ENCODE measurements around the gene PADI6.
"Not testable (repeated sequence)": the region's sequence is repeated elsewhere in the genome, so short reads cannot be mapped to it uniquely, and the experiment has no call there.

The PADI6 gene

DNA sequence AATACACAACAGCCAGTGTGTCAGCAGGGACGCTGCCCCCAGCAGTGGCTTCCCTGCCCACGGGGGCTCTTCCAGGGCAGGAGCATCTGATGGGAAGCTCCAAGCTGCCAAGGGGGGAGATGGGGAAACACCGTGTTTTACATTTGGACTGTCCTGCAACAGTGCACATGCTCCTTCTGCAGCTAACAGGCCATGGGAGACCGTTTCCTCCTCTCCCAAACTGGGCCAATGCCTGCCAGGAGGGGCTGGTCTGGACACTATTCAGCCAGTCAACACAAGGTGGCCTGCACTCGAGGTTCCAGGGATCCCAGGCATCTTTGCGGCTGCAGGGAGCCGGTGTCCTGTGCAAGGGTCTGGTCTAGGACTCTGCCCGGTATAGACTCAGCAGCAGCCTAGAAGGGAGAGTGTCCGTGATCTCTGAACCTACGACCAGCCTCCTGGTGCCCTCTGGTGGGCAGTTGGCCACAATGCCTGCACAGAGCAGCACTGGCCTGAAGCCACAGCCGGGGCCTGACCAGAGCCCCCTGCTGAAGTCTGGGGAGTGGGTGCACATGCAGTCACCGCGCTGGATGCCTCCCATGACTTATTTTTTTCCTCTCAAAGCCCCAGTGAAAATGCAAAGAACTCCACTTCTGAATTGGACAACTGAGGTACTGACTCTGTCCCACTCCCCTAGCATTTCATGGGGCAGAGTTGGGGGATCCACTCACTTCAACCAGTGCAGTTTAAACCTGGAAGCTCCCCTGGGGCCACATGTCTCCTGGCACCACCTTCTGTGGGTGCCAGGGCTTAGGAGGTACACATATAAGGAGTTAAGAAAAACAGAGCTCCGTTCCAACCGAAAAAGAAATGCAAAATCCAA is 34.1 kb downstream of the PADI6 start:
- no peak for DNase-seq

DNA sequence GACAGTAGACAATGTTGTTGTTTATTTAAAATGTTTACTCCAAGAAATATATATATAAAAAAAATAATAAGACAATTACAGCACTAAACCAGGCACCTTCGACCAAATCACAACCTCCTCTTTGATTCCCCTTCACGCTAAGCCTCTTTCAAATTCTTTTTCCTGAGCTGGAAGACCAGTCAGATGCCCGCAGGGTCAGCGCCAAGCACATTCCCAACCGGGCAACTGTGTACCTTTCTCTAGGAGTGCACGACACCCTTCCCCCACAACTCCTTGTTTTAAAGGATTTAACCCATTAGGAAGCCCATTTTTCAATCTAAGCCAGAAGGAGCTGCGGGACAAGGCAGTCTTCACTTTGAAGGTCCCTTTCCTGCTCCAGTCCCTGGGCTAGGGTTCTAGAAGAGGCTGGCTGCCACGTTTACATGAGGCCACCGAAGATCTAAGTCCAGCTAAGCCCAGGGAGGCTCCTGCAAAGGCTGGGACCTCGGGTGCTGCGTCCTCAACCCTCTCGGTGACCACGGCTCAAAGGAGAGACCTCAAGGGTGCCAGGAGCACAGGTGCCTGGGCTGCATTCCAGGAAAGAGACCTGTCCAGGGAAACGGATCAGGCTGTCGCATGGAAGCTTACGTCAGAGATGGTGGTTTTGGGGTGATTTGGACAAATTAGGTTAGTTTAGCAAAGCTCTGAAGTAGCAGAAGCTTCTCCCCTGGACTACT is 34.9 kb downstream of the PADI6 start:
- DNase-seq: not testable (repeated sequence)

DNA sequence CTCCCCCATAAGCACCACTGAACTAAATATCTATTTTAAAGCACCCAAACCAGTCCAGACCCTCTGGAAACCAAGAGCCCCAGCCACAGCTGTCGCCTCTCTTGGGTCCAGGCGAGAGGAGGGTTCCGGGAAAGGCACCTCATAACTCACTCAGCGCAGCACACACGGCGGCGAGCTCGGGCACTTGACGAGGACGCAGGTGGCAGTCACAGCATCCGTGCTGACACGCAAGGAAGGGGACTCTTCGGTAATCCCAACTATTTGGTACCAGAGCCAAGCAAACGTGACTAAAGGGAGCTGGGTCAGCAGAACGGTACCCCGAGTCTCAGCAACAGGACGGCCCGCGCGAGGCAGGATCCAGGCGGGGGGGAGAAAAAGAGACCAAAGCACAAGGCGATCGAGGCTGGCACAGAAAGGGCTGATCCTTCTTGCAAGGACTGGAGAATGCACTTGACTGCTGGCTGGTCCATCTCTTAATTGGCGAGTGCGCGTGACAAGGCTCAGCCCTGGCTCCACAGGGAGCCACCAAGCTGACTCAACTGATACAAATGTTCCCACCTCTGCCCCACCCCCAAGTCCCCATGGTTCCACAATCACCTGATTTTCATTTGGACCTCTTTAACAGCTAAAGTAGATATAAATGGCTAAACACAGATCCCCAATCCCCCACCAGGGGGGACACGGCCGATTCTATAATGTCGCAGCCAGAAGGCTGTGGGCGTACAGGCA is 36.0 kb downstream of the PADI6 start:
- DNase-seq: not testable (repeated sequence)

DNA sequence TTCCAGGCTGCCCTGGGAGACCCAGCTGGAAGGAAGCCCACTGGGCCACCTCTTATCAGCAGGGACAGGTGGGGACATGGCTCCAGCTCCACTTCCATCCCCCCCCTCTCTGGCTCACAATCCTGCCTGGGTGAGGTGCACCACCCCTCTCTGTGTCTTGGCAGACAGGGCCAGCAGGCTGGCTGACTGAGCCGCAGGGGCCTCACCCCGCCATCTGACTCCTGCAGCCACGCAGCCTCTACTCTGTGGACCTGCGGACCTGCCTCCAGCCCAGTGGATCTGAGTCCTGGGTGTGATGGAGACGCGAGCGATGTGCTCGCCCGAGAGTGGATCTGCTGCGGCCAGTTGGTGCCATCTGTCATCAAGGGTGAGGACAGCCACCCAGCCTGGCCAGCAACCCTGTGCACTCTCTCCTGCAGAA is 37.4 kb downstream of the PADI6 start:
- DNase-seq: no peak

DNA sequence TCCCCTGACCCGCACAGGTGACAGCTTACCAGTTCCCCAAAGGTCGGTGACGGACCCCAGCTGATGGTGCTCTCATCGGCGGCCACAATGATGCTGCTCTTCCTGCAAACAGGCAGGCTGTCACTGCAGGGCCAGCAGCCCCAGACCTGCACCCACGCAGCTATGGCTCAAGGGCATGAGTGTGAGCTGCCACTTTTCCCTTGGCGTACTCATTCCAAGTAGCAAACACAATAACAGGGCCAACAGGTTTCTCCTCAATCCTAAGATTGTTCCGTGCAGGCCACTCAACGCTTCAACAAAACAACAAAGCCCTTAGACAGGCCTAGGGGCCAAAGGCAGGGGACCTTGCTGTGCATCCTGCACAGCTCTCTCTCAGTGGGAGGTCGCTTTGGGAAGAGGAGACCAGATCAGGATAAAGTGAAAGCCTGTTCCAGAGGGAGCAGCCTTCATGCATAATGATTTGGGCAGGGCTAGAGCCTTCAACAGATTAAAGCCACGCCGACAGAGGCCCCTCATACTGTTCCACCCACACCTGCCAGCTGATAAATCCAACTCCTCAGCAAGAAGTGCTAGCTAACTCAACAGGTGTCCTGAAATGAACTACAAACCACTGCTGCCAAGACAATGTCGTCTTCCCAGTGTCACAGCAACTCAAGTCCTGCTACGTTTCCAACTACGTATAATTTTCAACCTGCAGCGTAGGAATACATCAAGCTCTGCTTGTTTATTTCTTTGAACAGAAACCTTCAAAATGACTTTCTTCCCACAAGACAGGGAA is 40.3 kb downstream of the PADI6 start:
- no peak for DNase-seq

DNA sequence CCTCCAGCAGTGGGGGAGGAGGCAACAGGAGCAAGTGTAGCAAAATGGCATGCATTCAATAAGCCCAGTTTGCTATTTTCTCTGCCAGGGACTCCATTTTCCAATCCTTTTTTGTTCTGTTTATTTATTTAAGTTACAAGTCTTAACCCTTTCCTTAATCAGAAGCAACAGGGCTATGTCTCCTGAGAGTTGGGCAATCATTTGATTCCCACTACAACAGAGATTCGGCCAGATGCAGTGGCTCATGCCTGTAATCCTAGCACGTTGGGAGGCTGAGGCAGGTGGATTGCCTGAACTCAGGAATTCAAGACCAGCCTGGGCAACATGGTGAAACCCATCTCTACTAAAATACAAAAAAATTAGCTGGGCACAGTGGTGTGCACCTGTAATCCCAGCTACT is 42.0 kb downstream of the PADI6 start:
- DNase-seq: no peak

DNA sequence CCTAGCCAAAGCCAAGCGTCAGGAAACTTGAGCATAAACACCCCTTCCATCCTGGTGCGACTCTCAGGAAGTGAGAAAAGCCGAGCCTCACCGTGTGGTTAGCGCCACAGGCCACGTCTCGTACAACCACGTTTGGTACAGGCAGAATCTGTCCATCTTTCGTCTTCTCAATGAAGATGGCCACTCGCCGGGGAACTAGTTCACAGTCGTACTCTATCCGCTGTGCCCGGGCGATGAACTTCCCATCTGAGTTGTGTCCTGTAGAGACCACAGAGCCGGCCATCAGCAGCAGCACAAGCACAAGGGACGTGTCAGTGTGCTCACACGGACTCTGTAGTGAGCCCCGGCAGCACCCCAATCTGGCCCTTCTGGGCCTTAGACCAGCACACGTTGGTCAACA is 44.4 kb downstream of the PADI6 start:
- DNase-seq: no peak

DNA sequence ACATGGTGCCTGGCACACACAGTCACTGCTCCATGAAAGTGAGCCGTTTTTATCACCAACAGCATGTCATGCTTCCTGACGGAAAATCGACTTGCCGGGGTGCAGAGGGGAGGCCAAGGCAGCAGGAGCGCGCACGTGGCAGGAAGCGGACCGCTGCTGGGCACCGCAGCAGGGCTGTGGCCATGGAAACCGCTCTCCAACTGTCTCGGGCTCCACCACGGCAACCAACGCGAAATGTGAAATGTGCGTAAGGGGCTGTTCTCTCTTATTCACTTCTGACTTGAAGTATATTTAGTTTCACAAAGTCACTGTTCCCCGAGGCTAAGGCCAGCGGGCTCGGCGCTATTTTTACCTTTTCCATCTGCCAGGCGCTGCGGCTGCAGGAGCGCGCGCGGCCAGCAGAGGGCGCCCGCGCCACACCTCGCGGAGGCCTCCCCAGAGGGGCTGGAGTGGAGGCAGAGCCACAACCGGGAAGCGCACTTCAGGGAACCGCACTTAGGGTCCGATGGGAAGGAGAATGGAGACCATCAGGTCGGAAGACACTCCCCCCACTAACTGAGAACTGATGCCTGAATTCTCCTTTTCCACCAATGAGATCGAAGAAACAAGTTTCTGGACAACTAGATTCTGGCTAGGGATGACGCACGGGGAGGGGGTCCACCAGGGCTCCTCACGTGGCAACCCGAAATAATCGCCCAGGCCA is 47.8 kb downstream of the PADI6 start:
- DNase-seq: no peak

DNA sequence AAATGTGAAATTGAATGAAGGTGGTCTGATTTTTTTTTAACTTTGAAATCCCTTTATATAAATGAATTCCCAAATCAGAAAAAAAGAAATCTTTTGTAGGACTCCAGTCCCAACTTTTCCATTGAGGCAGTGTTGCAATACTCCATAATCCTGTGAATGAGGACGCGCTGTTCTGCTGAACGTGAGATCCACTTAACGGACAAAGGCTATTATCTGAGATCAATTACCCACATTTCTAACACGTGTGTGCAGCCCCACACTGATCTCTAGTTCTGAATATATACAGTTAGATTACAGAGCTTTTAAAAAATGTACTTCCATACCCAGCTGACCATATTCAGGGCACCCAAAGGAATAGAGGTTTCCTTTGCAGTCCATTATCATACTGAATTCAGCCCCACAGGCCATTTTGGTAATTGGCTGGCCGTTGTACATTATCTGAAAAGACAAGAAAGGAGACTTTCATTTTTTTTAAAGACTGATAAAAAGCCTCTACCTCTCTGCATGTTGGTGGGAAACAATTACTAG is 48.5 kb downstream of the PADI6 start:
- no peak for DNase-seq

DNA sequence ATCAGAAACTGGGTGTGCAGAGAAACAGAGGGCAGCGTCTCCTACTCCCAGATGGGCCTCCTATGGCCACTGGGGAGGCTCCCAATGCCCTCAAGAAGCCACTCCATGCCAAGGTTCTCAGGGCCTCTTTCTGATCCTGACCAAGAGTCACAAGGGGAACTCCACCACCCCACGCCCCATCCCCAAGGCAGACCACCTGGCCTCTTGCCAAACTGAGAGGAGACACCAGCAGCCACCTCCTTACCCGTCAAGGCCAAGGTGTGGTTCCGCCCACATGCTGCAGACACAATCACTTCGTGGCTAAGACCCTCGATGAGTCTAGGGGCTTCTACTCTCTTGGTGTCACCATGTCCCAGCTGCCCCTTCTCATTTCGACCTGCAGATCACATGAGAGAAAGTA is 50.5 kb downstream of the PADI6 start:
- no peak for DNase-seq

DNA sequence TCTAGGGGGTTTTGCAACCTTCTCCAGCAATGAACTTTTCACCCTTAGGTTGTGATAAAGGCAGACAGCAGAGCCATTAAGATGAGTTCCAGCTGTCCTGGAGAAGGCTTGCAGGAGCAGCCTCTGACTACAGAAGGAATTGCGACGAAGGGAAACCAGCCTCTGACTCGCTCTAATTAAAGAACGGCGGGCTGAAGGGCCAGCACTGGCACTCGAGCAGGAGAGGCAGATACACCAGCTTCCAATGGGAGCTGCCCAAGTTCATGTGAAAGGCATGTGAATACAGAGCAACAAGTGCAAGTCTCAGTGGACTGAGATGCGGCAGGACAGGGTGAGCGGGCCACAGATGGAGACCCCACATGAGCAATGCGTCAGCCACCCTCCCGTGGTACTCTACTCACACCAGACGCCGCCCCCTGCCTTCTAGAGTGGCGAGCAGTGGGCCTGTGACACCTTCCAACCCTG is 51.8 kb downstream of the PADI6 start:
- DNase-seq: no peak

DNA sequence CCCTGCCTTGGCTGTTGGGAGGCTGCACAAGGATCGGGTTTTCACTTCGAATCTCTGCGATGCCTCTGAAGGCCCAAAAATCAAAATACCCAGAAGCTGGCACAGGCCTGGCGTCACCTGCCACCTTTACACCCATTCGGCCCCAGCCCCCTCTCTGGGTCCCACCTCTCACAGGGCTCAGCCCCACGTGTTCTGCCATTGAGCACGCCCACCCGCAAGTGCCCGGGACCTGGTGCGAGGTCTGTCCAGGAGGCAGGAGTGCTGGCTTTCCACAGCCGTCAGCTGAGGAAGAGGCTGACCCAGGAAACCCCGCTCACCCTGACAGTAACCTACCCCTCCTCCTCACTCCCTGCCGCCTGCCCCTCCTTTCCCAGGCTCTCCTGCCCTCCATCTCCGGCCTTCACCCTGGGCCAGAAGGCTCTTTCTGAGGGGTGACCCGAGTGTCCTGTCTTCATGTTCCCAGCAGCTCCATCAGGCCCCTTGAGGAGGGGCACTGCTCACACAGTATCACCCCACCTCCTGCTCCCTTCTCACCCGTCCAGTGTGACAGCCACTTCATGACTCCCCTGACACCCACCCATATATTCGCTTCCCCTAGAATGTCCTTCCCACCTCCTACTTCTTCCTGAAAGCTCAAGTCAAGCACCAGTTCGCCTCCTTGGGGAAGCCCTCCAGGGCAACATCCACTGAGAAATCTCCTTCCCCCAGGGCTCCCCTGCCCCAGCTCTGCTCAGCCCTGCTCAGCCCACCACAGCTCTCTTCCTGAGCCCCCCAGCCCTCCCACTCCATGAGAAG is 54.0 kb downstream of the PADI6 start:
- DNase-seq: no peak

DNA sequence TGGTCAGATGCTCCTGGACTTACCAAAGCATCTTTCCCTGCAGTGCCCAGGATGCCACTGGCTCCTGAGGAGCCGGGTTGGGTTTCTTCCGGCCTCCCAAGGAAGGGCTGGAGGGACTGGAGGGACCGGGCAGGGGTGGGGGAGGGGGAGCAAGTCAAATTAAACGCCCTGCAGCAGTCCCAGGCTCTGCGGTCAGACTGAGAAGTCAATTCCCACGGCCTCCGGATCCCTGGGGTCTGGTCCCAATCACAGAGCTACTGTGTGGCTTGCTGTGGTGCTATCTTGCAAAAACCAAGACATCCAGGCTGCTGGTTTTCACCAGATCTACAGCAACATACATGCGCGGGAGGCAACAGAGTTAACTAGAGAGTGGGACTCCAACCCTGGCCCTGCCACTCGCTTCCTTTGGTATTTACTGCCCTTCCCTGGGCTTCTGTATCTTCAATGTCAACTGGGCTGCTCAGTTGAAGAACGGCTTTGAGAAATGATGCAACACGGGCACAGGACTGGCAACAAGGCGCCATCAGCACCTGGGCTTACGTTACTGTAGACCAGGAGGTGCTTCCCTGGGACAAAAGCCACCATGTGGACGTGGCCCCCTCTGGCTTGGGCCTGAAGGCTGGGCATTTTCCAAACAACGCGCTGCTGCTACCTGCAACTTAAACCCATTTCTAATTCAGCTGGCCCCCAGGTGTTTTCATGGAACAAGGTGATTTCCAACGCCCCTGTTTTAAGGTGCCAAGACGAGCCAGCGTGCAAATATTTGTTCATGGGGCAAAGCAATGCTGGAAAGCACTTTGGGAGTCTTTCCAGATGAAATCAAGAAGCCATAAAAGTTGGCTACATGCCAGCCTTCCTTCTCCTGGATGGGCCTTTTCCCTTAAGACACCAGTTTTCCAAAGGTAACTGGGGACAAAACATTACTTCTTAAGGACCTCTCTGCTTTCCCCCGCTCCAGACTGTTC is 56.0 kb downstream of the PADI6 start:
- no peak for DNase-seq

DNA sequence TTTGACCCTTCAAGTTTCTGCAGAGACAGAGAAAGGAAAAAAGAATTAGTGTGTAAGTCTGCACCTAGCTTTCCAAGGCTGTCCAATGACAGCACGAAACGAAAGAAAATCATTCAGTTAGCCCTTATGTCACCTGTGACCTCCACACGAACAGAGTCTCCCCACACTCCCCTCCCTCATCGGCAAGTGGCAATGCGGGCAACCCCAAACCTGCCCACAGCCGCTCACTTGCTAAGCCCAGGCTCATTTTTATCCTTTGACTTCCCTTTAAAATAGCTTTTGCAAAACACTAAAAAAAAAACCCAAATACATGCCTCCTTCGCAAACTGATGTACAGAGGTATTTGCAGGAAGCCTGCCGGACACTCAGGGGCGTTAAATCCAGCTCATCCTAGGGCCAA is 57.2 kb downstream of the PADI6 start:
- DNase-seq: no peak

DNA sequence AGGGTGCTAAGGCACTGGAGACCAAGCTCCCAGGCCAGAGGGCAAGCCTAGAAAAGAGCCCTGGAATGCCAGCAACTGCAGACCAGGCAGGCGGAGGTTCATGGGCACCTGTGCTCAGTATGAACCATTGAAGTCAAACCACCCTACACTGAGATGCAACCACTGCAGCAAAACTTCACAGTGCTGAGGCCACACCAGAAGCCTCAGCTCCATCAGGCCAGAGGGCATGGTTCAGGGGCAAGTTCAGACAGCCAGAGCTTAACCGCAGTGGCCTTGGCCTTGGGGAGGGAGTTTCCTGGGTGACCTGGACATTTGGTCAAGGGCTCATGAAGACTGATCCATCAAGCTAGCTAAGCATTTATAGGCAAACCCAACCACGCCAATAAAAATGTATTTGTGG is 60.4 kb downstream of the PADI6 start:
- no peak for DNase-seq

DNA sequence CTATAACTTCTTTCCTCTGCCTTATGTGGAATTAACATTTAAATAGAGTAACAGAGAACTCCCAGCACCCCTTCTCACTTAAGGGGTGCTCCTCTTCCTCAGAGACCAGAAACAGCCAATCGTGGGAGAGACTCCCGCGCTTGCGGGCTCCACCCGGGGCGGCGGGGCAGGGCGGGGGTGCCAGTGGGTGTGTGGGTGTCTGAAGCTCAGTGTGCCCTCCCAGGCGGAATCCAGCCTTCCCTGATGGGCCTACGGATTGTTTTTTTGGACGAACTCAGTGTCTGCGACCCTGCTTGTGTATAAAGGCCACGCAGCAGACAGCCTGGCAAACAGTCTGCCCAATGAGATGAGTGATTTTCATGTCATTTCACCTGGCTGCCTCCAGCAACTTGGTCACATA is 61.3 kb downstream of the PADI6 start:
- DNase-seq: no peak

DNA sequence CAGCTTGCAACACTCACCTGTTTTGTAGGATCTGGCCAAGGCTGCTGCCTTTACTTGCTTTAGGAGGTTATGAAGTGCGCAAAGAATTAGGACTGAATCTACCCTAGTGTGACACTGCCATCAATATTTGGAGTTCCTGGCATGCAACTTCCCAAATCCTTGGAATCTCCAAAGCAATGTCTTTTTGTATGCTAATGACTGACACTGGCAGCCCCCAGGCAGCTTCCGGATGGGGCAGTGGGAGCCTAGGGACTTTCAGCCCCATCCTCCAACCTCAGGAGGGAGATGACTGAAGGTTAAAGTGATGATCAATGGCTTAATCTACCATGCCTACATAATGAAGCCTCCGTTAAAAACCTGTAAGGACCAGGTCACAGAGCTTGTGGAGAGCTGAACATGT is 62.0 kb downstream of the PADI6 start:
- no peak for DNase-seq

DNA sequence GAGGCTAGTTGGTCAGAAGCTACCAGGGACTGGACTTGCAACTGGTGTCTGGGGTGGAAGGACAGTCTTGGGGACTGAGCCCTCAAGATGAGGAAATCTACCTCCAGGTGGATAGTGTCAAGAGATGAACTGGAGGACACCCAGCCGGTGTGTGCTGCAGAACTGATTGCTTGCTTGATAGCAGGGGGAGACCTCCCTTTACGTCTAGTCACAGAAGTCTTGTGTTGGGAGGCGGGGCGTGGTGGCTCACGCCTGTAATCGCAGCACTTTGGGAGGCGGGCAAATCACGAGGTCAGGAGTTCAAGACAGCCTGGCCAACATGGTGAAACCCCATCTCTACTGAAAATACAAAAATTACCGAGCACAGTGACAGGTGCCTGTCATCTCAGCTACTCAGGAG is 62.6 kb downstream of the PADI6 start:
- no peak for DNase-seq

DNA sequence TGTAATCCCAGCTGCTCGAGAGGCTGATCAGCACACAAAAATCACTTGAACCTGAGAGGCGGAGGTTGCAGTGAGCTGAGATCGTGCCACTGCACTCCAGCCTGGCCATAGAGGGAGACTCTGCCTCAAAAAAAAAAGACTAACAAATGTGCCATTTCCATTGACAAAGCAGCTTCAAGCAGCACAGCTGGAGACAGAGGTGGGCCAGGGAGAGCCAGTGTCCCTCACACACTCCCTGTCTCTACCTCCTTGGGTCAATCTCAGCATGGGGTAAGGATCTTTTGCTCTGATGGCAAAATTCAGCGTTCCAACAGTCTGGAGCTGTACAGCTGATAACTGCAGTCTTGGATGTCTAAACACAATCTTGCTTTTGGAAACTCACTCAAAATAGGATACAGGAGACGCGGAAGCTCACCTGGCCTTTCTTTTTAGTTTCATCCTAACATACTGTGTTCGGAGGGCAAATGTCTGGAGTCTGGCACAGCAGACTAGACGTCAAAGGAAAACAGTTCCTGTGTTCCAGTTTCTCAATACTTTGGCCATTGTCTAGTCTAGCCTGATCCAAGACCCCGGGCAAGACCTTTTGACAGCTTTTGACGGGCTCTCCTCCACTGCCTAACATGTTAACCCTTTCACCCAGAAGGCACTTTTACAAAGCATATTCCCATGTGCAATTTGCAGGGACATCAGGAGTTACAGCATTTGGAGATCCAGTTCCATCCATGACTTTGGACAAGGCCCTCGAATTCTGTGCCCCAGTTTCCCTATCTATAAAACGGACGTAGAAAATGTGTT is 64.6 kb downstream of the PADI6 start:
- no peak for DNase-seq

Measured in NCI-H1048 (cell line).